HG03521 (cell line): ENCODE measurements around the gene SLC16A1.
A peak's percentile ranks its signal among the peaks of the same experiment; 100 is the strongest.
"Not testable (repeated sequence)": the region's sequence is repeated elsewhere in the genome, so short reads cannot be mapped to it uniquely, and the experiment has no call there.

Experiments
- ATAC-seq: cut with Tn5 transposase; IDR thresholded peaks from one replicate; pipeline ENCODE4 v1.9.1; 2021; ENCODE audit warnings: mild to moderate bottlenecking, moderate library complexity; ENCODE audit not compliant: unreplicated experiment

SLC16A1 gene

GRCh38 chr1:112955773-112956543, at the start of gene SLC16A1:
SLC16A1 (minus strand) TSS chr1:112956196; CDS start chr1:112929308, 26,888 bp downstream.
- peak; percentile 72 for ATAC-seq

GRCh38 chr1:113003751-113004690, 48.0 kb upstream of the SLC16A1 start:
- no peak for ATAC-seq

GRCh38 chr1:113002297-113002696, 46.3 kb upstream of the SLC16A1 start:
- no peak for ATAC-seq

- no peak for ATAC-seq
Measured at GRCh38 chr1:112998592-112999235, 42.7 kb upstream of the SLC16A1 start.

- ATAC-seq = no peak
Measured at GRCh38 chr1:112997781-112998180, 41.8 kb upstream of the SLC16A1 start.

GRCh38 chr1:112995890-112996289, 39.9 kb upstream of the SLC16A1 start:
- ATAC-seq = no peak

GRCh38 chr1:112995021-112995420, 39.0 kb upstream of the SLC16A1 start:
- not testable (repeated sequence) for ATAC-seq

GRCh38 chr1:112992780-112993179, 36.8 kb upstream of the SLC16A1 start:
- no peak for ATAC-seq

- ATAC-seq = no peak
Measured at GRCh38 chr1:112991402-112992120, 35.6 kb upstream of the SLC16A1 start.

GRCh38 chr1:112990271-112990670, 34.3 kb upstream of the SLC16A1 start:
- ATAC-seq = no peak

GRCh38 chr1:112988367-112988766, 32.4 kb upstream of the SLC16A1 start:
- no peak for ATAC-seq

GRCh38 chr1:112985123-112985522, 29.1 kb upstream of the SLC16A1 start:
- peak; percentile 70 for ATAC-seq

- no peak for ATAC-seq
Measured at GRCh38 chr1:112983537-112984131, 27.6 kb upstream of the SLC16A1 start.

- no peak for ATAC-seq
Measured at GRCh38 chr1:112982853-112983536, 27.0 kb upstream of the SLC16A1 start.

- no peak for ATAC-seq
Measured at GRCh38 chr1:112982328-112982727, 26.3 kb upstream of the SLC16A1 start.

GRCh38 chr1:112981834-112982233, 25.8 kb upstream of the SLC16A1 start:
- ATAC-seq = not testable (repeated sequence)

GRCh38 chr1:112981426-112981825, 25.4 kb upstream of the SLC16A1 start:
- ATAC-seq = no peak

GRCh38 chr1:112975336-112975735, 19.3 kb upstream of the SLC16A1 start:
- ATAC-seq = no peak

- no peak for ATAC-seq
Measured at GRCh38 chr1:112974646-112975045, 18.6 kb upstream of the SLC16A1 start.

- no peak for ATAC-seq
Measured at GRCh38 chr1:112973788-112974187, 17.8 kb upstream of the SLC16A1 start.
